Inflammatory macrophage (primary cell): ENCODE measurements around the gene NLE1.

ENCODE experiments used
- DNase-seq, 2 donors: peaks; one replicate each; pipeline ENCODE4 v3.0.0-alpha.2; 2020 to 2022

The NLE1 gene

DNA sequence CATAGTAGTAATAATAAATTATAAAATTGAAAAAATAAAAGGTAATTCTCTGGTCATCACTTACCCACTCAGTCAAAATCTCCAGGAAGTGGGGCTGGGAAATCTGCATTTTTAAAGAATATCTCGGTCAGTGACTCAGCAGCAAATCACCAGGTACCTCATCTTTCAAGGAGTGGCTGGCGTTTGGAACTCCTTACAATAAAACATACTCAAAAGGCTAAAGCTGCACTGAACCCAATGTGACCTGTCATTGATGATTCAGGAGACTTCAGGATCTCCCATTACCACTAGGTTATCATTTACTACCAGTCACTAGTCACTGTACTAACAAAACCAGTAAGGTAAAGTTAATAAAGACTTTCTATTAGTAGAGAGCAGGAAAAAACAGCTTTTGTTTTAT is 57.1 kb downstream of the NLE1 start:
- DNase-seq = no peak

DNA sequence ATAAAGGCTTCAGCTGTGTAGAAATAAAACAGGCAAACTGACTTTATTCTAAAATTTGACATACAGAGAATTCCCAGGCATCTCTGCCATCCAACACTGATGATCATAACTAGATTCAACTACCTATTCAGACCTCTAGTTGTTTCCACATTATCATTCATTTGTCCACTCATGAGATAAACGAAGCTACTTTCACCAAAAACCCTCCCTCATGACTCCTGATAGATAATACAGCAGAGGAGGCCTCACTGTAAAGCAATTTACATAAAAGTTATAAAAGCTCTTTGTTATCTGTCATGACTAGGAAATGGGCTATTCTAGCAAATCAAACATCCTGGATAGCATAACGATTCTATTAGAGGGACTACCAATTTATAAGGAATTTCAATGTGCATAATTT is 59.0 kb downstream of the NLE1 start:
- DNase-seq = no peak

DNA sequence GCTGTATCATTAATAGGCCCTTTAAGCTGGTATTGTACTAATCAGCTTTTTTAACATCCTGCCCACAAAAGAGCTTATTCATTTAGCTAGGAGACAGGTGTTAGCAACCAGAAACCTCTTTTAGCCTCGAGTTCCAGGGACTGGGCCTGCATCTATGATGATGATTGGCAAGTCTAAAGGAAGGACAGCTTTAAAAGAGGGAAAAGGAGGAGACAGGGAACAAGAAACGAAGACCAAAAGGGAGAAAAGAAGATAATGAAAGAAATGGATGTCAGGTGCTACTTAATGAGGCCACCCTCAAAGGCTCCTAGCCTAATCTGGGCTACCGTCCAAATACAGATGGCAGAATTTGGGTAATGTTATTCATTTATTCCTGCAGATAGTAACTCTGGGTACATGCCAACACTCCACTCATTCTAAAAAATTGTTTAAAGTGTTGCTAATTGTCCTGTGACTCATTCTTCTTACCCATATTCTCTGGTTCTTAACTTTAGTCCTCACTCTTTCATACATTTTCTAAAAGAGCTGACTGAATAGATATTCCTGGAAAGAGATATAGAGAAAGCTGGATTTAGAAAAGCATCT is 59.9 kb downstream of the NLE1 start:
- DNase-seq = no peak

DNA sequence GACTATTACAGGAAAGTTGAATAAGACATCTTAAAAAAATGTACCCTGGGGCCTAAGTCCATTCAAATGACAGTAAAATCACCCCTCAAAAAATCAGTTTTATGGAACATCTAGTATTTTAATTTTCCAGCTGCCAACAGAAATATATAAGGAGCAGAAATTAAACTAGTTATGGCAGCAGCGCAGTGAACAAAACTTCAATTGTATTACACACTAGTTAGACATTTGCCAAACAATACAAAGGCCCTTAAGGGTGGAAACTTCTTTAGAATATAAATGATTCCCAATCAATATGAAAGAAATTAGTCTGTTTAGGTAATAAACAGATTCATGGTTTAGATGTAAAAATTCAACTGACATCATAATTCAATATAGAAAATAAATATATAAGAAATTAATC is 60.5 kb downstream of the NLE1 start:
- no peak for DNase-seq

DNA sequence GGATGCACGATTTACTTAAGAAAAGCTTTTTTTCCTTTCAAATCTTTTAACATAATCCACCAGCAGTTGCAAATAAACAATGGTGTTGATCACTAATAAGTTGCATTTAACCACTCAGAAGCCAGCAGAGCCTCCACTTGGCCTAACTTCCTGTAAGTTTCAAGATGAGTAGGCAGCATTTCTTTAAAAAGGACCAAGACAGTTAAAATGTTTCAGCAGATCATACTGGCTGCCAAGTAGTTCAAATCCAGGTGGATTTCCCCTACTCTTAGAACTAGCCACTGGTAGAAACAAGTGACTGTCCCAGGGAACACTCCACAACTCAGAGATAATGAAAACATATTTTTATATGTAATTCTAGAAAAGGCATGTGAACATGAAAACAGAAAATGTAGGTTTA is 61.6 kb downstream of the NLE1 start:
- DNase-seq = peak; percentile 41 to 50

DNA sequence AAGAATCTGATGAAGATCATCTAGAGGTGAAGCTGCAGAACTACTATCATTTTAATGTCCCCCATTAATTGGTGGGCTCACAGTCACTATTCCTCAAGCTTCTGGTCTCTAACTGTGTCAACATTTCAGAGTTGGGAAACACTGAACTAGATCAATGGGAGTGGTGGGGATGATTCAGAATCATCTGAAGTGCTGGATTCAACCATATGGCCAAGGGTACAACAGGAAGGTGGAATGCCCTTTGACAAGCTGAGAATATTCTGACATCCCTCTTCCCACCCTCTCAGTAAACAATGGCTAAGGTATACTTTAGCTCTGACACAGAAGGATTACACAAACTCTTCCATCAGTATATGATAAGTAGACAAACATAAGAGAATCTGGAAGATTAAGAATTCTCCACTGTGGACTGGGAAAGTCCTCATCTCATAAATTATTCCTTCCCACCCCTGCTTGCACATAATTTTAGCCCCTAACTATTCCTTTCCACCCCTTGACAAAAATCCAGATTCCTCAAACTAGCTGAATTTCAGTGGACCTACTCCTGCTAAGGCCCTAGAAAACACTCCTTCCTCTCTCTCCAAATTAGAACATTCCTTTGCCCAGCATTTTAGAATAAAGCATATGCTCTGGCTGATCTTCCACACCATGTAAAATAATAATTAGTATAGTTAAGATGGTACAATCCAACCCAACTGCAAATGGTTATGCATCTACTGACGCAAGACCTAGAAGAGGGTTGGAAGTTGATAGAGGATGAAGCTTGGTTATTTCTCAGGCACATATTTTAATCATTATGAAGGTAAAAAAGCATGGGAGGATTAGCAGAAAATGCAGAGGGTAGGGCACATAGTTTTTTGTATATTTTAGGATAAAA is 62.3 kb downstream of the NLE1 start:
- DNase-seq = peak; percentile 44 to 47
